ENCODE measurements around the gene LRRC8B.
"Not testable (repeated sequence)": the region's sequence is repeated elsewhere in the genome, so short reads cannot be mapped to it uniquely, and the experiment has no call there.

The LRRC8B gene

DNA sequence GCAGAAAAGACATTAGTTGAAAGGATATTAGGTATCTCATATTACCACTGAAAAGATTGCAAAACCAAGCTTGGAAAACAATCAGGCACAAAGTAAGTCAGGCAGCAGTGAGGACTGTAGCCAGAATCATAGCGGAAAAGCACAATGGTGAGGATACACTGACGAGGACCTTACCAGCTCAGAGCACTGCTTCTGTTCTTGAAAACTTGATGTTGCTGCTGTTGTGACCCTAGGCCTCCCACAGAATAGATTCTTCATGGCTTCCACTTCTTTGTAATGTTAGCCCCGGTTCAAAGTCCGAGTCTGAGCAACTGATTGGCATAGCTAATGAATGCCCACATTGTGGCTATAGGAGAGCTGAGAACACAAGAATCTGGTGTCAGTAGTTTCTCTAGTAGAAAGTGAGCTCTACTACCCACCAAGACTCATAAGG lies 63.1 kb downstream of the LRRC8B start:
- DNase-seq = no peak

DNA sequence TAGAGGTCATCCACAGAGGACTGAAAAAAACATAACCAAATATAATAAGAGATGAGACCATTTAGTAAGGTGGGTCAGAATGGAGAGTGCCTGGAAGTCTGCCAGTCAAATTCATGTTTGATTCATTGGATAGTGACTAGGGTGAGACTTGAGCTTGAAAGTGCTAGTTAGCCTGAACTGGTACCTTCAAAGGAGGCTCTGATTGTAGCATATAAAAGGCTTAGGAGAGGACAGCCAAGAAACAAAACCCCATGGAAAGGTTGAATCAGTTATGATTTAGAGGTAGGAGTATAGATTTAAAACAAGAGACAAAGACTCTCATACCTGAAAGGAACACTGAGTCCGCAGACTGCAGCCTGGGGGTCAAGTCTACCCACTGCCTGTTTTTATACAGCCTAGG lies 63.9 kb downstream of the LRRC8B start:
- no peak for DNase-seq

DNA sequence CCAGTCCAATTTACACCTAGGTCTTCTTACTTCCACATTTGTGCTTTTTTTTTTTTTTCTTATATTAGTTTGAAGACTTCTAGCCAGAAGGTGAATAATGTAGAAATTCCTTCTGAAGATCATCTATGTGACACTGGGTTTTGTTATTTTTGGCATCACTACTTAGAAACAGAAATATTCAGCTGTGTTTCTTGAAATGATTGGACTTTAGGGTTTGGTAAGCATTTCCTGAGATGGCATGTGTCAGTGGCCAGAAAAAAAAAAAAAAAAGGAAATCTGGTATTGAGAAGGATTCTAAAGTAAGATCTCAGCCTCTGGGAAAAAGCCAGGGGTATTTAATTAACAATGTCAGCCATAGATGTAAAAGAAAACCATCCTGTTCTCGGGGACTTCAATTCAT lies 64.9 kb downstream of the LRRC8B start:
- no peak for DNase-seq

DNA sequence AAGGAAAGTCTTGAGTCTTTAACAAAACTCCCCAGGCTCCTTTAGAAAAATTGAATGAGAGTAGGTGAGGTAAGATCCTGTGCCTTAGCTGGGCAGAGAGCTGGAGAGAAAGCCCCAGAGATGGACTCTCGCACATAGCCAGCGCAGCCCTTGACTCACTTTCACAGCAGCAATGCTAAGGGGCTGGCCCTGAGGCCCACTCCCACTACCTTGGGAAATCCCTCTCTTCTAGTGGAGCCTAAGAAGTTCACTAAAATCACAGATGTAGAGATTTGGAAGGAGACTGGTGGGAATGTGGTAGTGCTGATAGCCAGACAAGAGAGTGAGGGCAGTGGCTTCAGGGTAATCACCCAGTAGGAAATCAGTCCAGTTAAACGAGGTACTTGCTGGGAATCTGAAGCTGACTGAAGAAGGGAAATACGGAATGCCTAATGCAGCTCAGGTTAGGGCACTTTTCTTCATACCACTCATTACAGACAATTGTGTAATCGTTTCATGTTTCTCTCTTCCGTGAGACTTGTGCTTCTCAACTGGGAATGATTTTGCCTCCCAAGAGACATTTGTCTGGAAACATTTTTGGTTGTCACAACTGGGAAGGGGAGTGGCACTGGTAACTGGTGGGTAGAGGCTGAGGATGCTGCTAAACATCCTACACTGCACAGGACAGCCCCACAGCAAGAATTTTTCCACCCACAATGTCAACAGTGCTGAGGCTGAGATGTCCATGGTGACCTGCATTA lies 65.9 kb downstream of the LRRC8B start:
- no peak for DNase-seq

DNA sequence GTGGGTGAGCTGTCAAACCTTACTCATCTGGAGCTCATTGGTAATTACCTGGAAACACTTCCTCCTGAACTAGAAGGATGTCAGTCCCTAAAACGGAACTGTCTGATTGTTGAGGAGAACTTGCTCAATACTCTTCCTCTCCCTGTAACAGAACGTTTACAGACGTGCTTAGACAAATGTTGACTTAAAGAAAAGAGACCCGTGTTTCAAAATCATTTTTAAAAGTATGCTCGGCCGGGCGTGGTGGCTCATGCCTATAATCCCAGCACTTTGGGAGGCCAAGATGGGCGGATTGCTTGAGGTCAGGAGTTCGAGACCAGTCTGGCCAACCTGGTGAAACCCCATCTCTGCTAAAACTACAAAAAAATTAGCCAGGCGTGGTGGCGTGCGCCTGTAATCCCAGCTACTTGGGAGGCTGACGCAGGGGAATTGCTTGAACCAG lies 68.3 kb downstream of the LRRC8B start:
- not testable (repeated sequence) for DNase-seq

DNA sequence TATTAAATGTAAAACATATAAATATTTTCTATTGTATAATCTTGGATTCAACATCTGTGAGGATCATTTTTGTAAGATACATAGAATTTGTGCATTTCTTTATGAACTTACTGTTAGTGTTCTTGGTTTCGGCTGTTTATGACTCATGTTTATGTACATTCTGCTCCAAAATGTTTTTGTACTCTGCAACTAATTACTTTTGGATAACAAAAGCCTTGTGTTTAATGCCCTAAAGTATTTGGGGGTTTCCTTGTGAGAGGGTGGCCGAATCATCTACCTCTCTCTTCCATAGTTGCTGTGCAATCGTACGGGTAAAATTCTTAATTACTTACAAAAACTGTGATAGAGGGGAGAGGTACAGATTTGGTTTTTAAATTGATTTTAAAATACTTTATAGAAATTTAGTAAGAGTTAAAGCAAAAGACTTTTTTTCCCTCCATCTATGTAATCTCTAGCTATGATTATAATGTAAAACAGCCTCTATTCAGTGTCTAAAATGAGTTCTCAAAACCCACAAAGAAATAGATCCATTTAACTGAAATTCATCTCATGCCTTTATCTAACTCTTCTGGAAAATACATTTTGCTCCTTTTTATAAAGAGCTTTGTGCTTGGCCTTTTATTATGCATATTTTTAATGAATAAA lies 69.6 kb downstream of the LRRC8B start:
- DNase-seq = no peak

DNA sequence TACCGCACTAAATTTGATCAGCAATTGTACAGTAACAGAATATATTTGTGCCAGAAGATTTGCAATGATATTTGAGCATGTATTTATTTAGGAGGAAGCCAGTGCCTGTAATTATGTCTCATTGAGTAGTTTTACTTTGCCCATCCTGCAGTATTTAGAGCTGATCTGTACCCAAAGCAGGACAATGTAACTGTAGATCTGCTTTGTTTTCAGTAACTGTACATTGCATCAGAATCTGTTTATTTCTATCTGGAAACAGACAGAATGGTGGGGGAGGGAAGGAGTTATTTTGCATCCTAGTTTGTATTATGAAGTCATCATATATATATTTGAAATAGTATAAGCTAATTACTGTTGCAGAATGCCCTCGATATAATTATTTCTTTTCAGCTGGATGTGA lies 72.1 kb downstream of the LRRC8B start:
- DNase-seq = no peak

DNA sequence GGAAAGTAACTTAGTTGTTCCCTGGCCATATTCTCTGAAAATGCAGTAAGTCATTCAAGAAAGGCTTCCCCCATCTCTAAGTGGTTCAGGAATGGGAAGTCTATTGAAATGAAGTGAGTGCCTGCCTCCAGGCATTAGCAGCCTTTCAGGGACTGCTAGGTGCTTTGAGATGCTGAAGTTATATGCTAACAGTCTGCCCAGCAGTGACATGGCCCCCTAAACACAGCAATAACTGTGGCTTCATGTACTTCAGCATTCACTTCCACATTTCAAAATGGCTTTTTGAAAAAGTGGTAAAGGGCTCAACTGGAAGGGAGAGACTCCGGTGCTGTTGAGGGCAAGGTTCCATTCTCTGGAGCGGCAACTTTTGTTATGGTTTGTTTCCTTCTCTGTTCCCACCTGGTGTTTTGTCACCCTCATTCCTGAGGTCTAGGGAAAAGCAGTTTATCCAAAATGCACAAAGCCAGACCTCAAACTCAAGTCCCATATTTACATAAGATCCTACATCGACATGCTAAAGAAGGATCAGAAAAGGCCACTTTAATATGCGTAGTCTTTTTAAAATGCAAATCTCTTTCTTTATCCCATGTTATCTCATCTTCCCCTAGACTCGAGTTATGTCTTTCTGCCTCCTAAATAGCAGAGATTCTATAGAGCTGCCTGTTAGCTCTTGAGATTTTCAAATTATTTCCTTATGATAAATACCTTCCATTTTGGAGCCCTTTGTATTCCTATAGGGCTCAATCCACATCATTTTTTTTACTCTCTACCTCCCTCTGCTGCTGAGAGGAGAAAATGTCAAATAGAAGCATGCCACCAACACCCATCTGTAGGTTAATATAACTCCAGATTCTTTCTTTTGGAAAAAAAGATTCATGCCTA lies 74.1 kb downstream of the LRRC8B start:
- DNase-seq = peak; percentile 9

DNA sequence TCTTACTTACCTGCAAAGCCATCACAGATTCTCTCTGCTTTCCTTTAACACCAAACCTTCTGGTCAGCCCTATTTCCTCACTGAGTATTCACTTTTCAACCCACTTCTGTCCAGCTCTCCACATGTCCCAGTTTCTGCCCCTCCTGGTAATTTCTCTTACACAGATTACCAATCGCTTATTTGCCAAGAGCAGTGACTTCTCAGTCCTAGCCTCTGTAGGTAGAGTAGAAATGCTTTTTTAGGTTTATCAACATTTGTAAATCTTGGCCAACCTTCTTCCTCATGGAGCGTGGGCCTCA lies 74.7 kb downstream of the LRRC8B start:
- no peak for DNase-seq

DNA sequence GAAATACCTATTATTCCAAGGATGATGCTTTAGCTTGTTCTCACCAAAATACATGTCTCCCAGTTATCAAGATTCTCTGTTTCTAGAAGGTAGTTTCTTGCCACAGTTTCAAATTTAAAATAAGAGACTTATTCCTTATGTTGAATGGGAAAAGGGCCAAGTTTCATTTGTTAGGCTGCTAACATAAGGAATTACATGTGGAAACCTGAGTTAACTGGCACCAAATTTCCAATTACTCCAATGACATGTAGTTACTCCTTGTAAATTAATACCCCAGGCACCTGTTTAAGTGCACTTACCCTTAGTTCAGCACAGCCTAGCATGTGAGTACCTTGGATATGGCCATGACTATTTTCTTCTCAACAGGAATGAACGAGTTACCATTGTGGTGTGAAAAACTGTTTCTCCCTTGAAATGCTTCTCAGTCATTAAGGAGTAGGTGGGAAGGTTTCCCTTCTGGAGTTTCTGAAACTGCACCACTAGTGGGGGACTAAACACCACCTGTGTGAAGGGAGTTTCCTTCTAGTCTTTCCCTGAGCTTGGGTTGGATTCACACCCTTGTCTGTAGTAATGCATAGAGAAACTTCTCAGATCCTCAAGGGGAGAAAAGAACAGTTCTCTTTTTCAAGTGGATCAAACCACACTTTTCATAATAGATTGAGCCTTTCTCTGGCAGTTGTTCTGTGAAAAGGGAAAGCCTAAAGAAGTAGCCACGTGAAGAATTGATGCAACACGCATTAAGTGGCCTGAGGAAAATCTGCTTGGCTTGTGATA lies 76.0 kb downstream of the LRRC8B start:
- no peak for DNase-seq

DNA sequence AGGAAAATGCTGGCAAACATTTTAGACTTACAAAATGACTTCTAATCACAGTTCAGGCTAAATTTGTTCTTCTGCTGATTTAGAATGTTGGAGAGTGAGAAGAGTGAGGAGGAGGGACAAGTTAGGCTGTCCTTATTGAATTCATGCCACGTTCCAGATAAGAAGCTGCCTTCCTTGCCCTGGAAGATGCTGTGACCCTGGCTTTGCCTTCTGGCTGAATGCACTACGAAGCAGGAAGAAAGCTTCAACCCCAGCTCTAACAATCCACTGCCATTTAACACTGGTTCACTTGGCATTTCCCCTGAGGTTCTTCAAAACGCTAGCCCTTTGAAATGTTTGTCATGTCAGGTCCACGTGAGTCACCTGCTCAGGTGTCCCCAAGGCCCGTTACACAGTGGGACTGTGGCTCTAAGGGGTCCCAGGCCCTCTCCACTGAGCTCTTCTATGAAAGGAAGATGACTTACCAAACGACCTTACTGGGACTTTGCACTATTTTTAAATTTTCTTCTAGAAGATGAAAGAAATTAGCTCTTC lies 78.3 kb downstream of the LRRC8B start:
- DNase-seq = no peak

DNA sequence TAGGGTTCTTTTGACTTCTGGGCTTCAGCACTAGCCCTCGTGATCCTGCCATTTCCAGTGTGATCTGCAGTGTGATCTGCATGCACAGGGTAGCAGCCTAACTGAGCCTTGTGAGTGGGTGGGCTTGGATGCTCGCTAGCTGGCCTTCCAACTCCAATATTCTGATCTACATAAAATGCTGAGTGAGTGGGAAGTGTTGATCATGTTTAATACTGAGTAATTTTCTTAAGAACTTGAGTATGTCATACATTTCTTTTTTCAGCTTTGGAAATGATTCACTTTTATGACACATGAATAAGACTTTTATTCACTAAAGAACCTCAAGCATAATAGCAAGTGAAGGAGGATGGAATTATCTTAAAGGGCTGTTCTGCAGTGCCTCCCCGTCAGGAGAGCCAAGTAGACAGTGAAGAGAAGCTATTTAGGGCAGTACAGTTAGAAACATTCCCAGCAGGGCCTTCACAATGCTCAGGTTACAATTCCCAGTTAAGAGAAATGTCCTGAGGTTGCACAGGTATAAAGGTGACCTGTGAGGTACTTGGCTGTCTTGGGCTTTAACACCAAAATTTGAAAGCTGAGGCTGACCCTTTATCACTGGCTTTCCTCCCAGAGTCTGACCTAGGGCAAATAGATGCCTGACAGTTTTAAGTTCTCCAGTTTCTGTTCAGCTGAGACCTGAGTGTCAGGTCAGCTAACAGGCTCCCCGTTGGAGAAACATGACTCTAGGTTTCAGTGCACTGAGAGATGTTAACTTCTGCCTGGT lies 79.2 kb downstream of the LRRC8B start:
- DNase-seq = no peak

DNA sequence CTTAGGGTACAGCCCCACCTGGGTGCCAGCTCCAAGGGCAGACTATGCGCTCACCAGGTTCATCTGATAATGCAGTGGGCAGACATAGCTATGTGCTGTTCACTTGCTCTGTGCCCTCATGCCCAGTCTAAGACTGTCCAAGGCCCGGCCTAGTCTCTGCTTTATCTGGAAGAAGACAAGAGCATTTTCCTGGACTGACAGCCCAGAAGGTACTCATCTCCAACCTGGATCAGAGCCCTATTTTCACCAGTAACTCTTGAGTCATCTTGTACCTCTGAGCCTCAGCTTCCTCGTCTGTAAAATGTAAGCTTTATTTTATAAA lies 79.7 kb downstream of the LRRC8B start:
- no peak for DNase-seq

DNA sequence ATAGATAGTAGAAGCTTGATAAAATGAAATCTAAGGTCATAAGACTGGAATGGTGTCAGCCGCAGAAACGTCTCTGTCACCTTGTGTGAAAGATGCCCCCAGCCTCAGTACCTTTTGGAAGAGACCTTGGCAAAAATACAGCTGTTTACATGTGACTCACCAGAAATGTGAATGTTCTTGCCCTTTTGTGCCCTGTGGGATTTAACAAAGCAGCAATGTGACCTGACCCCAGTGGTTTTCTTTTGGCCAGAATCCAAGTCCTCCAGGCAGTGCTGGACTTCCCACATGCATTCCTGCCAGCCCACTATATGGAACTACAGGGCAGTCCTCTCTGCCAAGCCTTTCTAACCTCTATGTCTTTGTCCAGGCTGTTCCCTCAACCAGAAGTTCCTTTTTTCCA lies 81.1 kb downstream of the LRRC8B start:
- DNase-seq = no peak

DNA sequence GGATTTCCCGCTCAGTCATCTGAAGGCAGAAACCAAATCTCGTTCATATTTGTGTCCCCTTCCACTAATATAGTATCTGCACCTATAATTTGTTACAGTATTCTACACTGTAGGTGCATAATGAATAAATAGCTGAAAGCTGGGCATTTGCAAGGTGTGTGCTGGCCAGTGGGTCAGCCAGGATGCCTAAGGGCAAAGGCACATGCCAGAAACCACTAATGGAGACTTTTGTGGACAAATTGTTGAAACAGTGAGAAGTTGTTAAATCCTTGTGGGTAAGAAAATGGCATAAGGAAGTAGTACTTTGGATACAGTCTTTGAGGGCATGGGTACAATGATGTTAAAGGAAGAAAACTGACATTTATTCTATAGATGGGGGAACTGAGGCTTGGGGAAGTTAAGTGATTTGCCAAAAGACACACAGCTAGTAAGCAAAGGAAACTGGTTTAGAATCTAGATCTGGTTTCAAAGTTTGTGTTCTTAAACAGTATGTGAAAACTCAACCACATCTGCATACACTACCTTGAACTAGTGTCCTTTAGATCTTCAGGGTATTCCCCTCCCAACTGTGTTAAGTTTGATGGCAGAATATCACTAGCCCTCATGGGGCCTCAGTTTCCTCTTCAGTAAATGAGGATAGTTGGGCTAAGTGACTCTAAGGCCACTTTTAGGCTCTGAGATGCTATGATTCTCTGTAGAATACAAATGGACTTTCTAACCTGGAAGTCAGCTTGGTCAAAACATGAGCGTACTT lies 81.8 kb downstream of the LRRC8B start:
- no peak for DNase-seq

DNA sequence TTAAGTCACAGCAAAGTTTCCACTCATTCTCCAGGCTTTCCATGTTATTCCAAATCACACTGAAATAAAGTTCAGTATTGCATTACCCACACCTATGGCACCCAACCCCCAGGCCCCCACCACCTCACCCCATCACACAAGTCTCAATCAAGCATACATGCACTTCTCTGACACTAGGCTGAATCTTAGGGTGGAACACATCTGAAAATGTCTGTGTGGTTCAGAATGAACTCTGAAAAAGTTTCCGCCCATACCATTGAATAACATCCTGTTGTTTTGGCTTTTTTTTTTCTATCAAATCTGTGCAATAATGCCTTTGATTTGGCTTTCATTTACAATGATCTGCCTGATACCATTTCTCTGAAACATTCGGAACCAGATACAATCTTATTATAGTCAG lies 82.5 kb downstream of the LRRC8B start:
- no peak for DNase-seq

DNA sequence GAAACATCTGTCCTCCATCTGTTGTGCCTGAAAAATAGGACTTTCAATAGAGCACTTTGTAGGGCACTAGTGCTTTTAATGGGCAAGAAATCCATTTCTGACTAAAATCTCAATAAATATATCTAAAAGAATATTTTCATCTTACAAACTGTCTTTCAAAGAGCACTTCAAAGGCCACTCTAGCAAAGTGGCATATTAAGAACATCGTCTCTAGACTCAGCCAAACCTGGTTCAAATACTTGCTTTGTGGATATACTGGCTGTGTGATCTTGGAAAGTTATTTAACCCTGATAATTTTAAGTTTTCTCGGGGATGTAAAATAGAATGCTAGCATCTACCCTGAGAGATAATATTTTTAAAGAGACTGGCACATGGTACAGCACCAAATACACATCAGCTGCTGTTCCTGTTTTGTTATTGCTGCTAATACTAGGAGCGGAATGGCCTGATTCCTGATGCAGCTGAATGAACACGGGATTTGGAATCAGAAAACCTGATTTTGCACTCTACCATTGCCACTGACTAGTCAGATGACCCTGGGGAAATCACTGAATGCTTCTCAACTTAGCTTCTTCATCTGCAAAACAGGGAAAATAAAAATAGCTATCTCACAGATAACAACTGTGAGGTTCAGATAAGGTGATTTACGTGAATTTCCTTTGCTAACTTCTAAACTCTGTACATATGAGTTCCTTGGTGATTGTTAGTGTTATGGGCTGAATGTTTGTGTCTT lies 83.1 kb downstream of the LRRC8B start:
- no peak for DNase-seq

DNA sequence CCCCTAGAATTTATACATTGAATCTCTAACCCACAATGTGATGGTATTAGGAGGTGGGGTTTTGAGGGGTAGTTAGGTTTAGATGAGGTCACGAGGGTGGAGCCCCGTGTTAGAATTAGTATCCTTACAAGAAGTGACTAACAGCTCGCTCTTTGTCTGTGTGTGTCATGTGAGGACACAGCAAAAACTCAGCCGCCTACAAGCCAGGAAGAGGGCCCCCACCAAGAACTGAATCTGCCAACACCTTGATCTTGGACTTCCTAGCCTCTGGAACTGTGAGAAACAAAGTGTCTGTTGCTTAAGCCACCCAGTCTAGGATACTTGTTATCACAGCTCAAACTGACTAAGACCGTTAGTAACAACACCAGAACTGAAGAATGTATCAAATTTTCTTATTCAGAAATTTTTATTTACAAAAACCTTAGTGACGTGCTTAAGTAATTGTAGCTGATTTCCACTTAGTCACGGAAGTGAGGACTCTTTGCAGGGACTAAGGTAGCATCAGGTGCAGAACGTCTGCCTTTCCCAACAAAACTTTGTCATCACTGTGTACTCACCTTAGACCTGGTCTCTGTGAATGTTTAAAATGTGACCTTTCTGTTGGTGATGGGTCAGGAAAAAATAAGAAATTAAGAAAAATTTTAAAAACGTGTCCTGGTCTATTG lies 83.8 kb downstream of the LRRC8B start:
- DNase-seq = peak; percentile 56

DNA sequence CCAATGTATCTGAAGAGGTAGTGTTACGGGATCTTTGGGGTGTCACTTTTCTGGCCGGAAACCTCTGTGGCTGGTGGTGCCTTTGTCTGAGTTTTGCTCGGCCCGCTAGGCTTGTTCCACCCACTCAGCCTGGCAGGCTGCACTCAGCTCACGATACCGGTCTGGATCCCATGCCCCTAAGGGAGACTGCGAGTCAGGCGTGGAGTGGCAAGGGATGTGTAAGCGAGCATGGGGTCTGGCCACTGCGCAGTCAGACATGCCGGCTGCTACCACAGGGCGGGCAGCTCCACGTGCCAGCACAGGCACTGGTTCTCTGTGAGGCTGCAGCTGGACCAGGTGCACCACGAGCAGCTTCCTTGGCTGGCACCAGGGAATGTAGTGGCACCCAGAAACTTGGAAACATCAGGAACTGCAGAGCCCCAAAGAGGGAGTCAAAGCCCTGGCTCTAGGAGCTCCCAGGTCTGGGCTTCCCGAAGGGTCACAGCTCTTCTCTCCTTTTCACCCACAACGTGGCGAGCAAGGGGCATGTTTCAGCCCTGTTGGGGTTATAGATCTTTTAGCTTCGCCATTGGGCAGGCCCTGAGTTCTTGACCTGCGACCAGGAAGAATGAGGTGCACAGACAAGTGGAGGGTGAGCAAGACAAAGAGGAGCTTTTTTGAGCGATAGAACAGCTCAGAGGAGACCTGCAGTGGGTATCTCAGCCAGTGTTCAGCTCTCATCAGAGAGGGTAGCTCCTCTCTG lies 84.5 kb downstream of the LRRC8B start:
- DNase-seq = no peak

Data from DMS 273 treated with DMSO at 0.1 percent for 48 hours (cell line).